RWPE2 (cell line): ENCODE measurements around the gene EGFR.

Source experiments
- ATAC-seq: fragments of 200-7000 bp; cut with Tn5 transposase; 3 replicates; pipeline ENCODE4 v1.9.1; 2021; ENCODE audit warnings: low read depth
- DNase-seq: peaks from one replicate; pipeline ENCODE4 v3.0.0-alpha.2; 2020; ENCODE audit warnings: low spot score
- H3K27ac ChIP-seq: fragments of 450-650 bp; 2 replicates; pipeline ENCODE4 v1.5.1; 2017; ENCODE audit warnings: mild to moderate bottlenecking; ENCODE audit not compliant: poor library complexity, severe bottlenecking
- H3K27me3 ChIP-seq: fragments of 250-450 bp; sonication (Bioruptor Pico); 2 replicates; pipeline ENCODE4 v1.5.1; 2021; ENCODE audit warnings: mild to moderate bottlenecking, moderate library complexity; ENCODE audit not compliant: insufficient read depth, poor library complexity, severe bottlenecking
- H3K36me3 ChIP-seq: fragments of 250-450 bp; sonication (Bioruptor Pico); 2 replicates; pipeline ENCODE4 v1.5.1; 2020; ENCODE audit warnings: low read depth, mild to moderate bottlenecking, moderate library complexity
- H3K4me1 ChIP-seq: fragments of 250-450 bp; sonication (Bioruptor Pico); 2 replicates; pipeline ENCODE4 v1.5.1; 2021; ENCODE audit warnings: mild to moderate bottlenecking, moderate library complexity; ENCODE audit not compliant: insufficient read depth, poor library complexity, severe bottlenecking
- H3K4me3 ChIP-seq: fragments of 250-450 bp; sonication (Bioruptor Pico); 2 replicates; pipeline ENCODE4 v1.5.1; 2021; ENCODE audit warnings: mild to moderate bottlenecking, moderate library complexity; ENCODE audit not compliant: severe bottlenecking
- H3K9me3 ChIP-seq: fragments of 250-450 bp; sonication (Bioruptor Pico); 2 replicates; pipeline ENCODE4 v1.5.1; 2021; ENCODE audit warnings: mild to moderate bottlenecking, moderate library complexity; ENCODE audit not compliant: severe bottlenecking
- CTCF ChIP-seq: fragments of 450-650 bp; IDR thresholded peaks from one replicate; pipeline ENCODE4 v1.5.1; 2017; ENCODE audit warnings: mild to moderate bottlenecking, moderate library complexity; ENCODE audit not compliant: poor library complexity, severe bottlenecking

Gene EGFR

DNA sequence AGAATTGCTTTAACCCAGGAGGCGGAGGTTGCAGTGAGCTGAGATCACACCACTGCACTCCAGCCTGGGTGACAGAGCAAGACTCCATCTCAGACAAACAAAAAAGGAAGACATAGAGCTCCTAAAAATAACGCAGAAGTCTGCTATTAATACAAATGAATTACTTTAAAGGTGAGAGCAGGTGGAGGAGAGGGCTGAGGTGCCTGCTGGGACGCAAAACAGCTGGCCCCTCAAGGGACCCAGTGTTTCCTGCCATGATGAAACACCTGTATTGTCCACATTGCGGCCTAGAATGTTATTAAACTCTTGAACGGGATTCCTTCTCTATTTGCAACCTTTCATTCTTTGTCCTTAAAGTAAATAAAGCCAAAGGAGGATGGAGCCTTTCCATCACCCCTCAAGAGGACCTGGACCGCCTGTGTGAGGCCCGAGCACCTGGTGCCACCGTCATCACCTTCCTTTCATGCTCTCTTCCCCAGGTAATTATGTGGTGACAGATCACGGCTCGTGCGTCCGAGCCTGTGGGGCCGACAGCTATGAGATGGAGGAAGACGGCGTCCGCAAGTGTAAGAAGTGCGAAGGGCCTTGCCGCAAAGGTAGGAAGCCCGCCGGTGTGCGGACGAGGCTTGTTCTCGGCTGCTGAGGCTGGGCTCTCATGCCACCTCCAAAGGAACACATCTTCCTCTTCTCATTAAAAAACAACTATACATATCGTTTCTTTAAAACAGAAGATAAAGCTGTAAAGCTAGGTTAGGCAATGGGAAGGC, 136.7 kb downstream of the EGFR start:
- no peak for TF ChIP-seq CTCF
- H3K36me3 ChIP-seq: peaks cover 100% of the 10 kb centered on the region
- H3K27ac ChIP-seq: no peak overlapping the region
- DNase-seq: no peak
- H3K9me3 ChIP-seq: no peaks in the 10 kb centered on the region
- ATAC-seq: no peak
- no peak overlapping the region for H3K4me3 ChIP-seq
- H3K27me3 ChIP-seq: no peaks in the 10 kb centered on the region
- H3K4me1 ChIP-seq: no peaks in the 10 kb centered on the region

GRCh38 chr7:55156919-55157763, 138.3 kb downstream of the EGFR start:
- DNase-seq (no peak), ATAC-seq (no peak)
- TF ChIP-seq CTCF: no peak
- no peak overlapping the region for H3K27ac ChIP-seq
- no peaks in the 10 kb centered on the region for H3K9me3 ChIP-seq
- H3K36me3 ChIP-seq: peaks cover 100% of the 10 kb centered on the region
- H3K27me3 ChIP-seq: no peaks in the 10 kb centered on the region
- H3K4me3 ChIP-seq: no peak overlapping the region
- H3K4me1 ChIP-seq: no peaks in the 10 kb centered on the region

DNA sequence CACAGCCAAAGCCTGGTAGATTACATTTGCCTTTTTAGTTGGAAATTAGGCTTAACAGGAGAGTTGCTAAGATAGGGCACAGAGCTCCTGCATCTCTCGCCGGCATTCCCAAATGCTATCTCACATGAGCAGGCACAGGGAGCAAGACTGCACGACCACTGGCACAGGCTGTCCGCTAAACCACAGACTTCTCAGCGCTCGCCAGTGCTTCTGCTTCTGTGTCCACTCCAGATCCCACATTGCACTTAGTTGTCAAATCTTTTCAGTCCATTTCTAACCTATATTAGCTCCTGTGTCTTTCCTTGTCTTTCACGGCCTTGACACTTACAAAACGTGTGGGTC, 138.9 kb downstream of the EGFR start:
- H3K27ac ChIP-seq: no peak overlapping the region
- ATAC-seq (no peak), DNase-seq (no peak)
- TF ChIP-seq CTCF: no peak
- H3K4me1 ChIP-seq: no peaks in the 10 kb centered on the region
- no peak overlapping the region for H3K4me3 ChIP-seq
- no peaks in the 10 kb centered on the region for H3K27me3 ChIP-seq
- H3K36me3 ChIP-seq: peaks cover 100% of the 10 kb centered on the region
- no peaks in the 10 kb centered on the region for H3K9me3 ChIP-seq

- DNase-seq (no peak), ATAC-seq (0 out of 3 replicates have a peak, but pooled peaks have one; percentile 16)
- H3K9me3 ChIP-seq: no peaks in the 10 kb centered on the region
- H3K36me3 ChIP-seq: peaks cover 100% of the 10 kb centered on the region
- no peak overlapping the region for H3K27ac ChIP-seq
- no peaks in the 10 kb centered on the region for H3K4me1 ChIP-seq
- no peak overlapping the region for H3K4me3 ChIP-seq
- no peaks in the 10 kb centered on the region for H3K27me3 ChIP-seq
- no peak for TF ChIP-seq CTCF
Measured at GRCh38 chr7:55158541-55159382, 139.9 kb downstream of the EGFR start.
